Natural killer cell (primary cell): ENCODE data around the gene PSRC1. TPM values are rescaled to one million over a fixed set of nuclear protein-coding genes. Genes with fewer than 3 reads are reported as not detected.

Experiments
- ATAC-seq, 3 donors: fragments of 150-1000 bp in 2 of 3; fragments of 200-7000 bp in 1 of 3; cut with Tn5 transposase; 1 replicate in 1 of 3; 2 replicates in 2 of 3; pipeline ENCODE4 v1.10.0; 2021; ENCODE audit warnings: mild to moderate bottlenecking in 2 of 3, moderate library complexity in 2 of 3
- DNase-seq, 2 donors: peaks; one replicate each; pipeline versions ENCODE4 v3.0.0 to v3.0.0-alpha.2; 2013 to 2021; ENCODE audit warnings: mixed read lengths in 1 of 2
- H3K27ac ChIP-seq: one replicate; pipeline ENCODE4 v1.5.1; 2013; ENCODE audit warnings: mild to moderate bottlenecking, low read length
- H3K27me3 ChIP-seq: one replicate; pipeline ENCODE4 v1.6.1; 2013; ENCODE audit warnings: low read length; ENCODE audit not compliant: control insufficient read depth, insufficient read depth
- H3K36me3 ChIP-seq: one replicate; pipeline ENCODE4 v1.6.1; 2013; ENCODE audit warnings: low read length; ENCODE audit not compliant: control insufficient read depth, insufficient read depth
- H3K4me1 ChIP-seq: one replicate; pipeline ENCODE4 v1.6.1; 2013; ENCODE audit warnings: low read length; ENCODE audit not compliant: control insufficient read depth, insufficient read depth
- H3K4me3 ChIP-seq: one replicate; pipeline ENCODE4 v1.5.1; 2013; ENCODE audit warnings: low read length
- H3K9me3 ChIP-seq: one replicate; pipeline ENCODE4 v1.6.1; 2013; ENCODE audit warnings: low read length; ENCODE audit not compliant: control insufficient read depth, insufficient read depth
- H3K27ac Mint-ChIP-seq, 2 donors: one replicate each; pipeline ENCODE4 v1.8.0; 2022; ENCODE audit warnings: mild to moderate bottlenecking in 2 of 2, mixed read lengths in 2 of 2, moderate library complexity in 1 of 2
- H3K27me3 Mint-ChIP-seq, 2 donors: one replicate each; pipeline ENCODE4 v1.8.0; 2022; ENCODE audit warnings: low read depth in 2 of 2, mixed read lengths in 2 of 2
- H3K36me3 Mint-ChIP-seq: one replicate; pipeline ENCODE4 v1.8.0; 2022; ENCODE audit warnings: mixed read lengths
- H3K4me1 Mint-ChIP-seq, 2 donors: one replicate each; pipeline ENCODE4 v1.8.0; 2022; ENCODE audit warnings: mixed read lengths in 2 of 2
- H3K4me3 Mint-ChIP-seq: one replicate; pipeline ENCODE4 v1.8.0; 2022; ENCODE audit warnings: mild to moderate bottlenecking, moderate library complexity, mixed read lengths
- H3K9me3 Mint-ChIP-seq, 2 donors: one replicate each; pipeline ENCODE4 v1.8.0; 2022; ENCODE audit warnings: mixed read lengths in 2 of 2
- CTCF ChIP-seq: fragments of 200-600 bp; IDR thresholded peaks from one replicate; pipeline ENCODE4 v1.8.0; 2022; ENCODE audit warnings: antibody characterized with exemption
- WGBS: methylation state at CpG from one replicate; pipeline ENCODE4 v1.1.7; 2013; ENCODE audit warnings: missing lambda C conversion rate; ENCODE audit not compliant: insufficient coverage; 5-methylcytosine and 5-hydroxymethylcytosine counted together
- intact Hi-C: fragments of 100-400 bp; cut with micrococcal nuclease; formaldehyde crosslinking; loops from one replicate; pipeline ENCODE4 v1.14.2; 2022
- total RNA-seq, 4 donors: library from RNA; stranded (reverse); fragments of 120-200 nt in 1 of 4; gene quantifications; one replicate each; pipeline versions ENCODE4 v1.2.3 to v1.2.4, GENCODE V29; 2013 to 2022

Gene PSRC1
- total RNA-seq, 3 donors from 2014 or later (not counting 1 experiment from before 2014, with no cell fraction given), result 1.1 to 2.4 (median 1.9) TPM

DNA sequence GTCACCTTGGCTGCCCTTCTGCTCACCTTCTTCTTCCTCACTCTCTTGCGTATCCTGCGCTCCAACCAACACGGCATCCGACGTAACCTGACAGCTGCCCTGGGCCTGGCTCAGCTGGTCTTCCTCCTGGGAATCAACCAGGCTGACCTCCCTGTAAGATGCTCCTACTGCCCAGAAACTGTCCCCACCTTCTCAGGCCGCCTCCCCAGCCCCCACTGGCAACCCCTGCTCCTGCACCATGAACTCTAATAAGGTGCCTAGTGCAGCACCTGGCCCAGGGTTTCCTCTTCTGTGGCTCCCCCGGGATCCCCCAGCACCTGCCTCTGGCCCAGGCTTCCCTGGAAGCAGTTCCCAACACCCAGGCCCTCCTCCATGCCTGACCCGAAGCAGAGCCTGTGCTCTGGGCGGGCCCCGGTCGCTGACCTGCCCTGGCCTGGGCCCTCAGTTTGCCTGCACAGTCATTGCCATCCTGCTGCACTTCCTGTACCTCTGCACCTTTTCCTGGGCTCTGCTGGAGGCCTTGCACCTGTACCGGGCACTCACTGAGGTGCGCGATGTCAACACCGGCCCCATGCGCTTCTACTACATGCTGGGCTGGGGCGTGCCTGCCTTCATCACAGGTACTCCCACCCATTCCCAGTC, 12.8 kb downstream of the PSRC1 start:
- Histone ChIP-seq H3K4me1 (no peaks in the 10 kb centered on the region), H3K4me3 (no peak overlapping the region), H3K27me3 (no peaks in the 10 kb centered on the region), H3K9me3 (no peaks in the 10 kb centered on the region), H3K27ac (no peak overlapping the region), H3K36me3 (no peaks in the 10 kb centered on the region)
- WGBS, result 87% methylated on average over 17 of the region's 17 CpGs
- intact Hi-C loops, result no loop called here
- no peaks in the 10 kb centered on the region for H3K27me3 Mint-ChIP-seq
- DNase-seq (no peak), ATAC-seq (no peak)
- H3K27ac Mint-ChIP-seq, result peak overlapping the region in 1 of 2 donors; percentile 61
- H3K9me3 Mint-ChIP-seq, result no peaks in the 10 kb centered on the region
- H3K36me3 Mint-ChIP-seq, result no peaks in the 10 kb centered on the region
- peaks cover 0 to 5% of the 10 kb centered on the region in 2 donors for H3K4me1 Mint-ChIP-seq
- H3K4me3 Mint-ChIP-seq, result no peak overlapping the region
- no peak for TF ChIP-seq CTCF

DNA sequence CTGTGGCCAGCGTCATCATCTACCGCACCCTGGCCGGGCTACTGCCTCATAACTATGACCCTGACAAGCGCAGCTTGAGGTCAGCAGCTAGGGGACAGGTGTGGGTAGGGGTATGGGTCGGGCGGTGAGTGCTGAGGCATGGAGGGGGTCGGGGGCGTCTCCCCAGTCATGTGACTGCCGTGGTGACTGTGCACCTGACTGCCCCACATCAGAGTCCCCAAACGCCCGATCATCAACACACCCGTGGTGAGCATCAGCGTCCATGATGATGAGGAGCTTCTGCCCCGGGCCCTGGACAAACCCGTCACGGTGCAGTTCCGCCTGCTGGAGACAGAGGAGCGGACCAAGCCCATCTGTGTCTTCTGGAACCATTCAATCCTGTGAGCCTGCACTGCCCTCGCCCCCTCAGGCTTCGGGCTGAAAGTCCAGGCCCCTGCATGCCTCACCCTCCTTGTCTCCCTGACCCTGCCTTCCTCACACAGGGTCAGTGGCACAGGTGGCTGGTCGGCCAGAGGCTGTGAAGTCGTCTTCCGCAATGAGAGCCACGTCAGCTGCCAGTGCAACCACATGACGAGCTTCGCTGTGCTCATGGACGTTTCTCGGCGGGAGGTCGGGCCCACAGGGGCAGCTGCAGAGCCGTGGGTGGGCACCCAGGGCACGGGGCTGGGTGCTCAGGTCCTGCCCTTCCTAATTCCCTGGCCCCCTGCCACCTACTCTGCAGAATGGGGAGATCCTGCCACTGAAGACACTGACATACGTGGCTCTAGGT, 13.5 kb downstream of the PSRC1 start:
- Mint-ChIP-seq H3K36me3 (no peaks in the 10 kb centered on the region), H3K4me3 (no peak overlapping the region), H3K4me1 (peaks cover 0 to 5% of the 10 kb centered on the region in 2 donors), H3K9me3 (no peaks in the 10 kb centered on the region), H3K27ac (peak overlapping the region in 1 of 2 donors; percentile 61), H3K27me3 (no peaks in the 10 kb centered on the region)
- TF ChIP-seq CTCF, result no peak
- intact Hi-C loops, result no loop called here
- Histone ChIP-seq H3K36me3 (no peaks in the 10 kb centered on the region), H3K27ac (no peak overlapping the region), H3K27me3 (no peaks in the 10 kb centered on the region), H3K4me3 (no peak overlapping the region), H3K4me1 (no peaks in the 10 kb centered on the region), H3K9me3 (no peaks in the 10 kb centered on the region)
- DNase-seq, result no peak
- WGBS, result 92% methylated on average over 33 of the region's 33 CpGs
- ATAC-seq, result no peak

DNA sequence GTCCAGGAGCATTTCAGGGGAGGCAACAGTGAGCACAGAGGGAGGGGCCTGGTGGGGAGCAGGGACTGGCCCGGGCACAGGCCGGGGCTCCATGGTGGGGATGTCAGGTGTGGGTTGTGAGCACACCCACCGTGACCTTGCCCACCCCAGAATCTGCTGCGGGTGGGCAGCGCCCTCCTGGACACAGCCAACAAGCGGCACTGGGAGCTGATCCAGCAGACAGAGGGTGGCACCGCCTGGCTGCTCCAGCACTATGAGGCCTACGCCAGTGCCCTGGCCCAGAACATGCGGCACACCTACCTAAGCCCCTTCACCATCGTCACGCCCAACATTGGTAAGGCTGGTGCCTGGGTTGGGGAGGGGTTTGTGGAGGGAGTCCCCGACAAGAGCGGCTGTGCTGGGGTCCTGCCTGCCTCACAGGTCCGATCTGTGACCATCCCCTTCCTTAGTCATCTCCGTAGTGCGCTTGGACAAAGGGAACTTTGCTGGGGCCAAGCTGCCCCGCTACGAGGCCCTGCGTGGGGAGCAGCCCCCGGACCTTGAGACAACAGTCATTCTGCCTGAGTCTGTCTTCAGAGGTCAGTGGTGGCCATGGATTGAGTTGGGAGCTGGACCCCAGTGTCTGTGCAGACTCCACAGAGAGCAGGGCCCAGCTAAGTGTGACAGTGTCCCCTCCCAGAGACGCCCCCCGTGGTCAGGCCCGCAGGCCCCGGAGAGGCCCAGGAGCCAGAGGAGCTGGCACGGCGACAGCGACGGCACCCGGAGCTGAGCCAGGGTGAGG, 14.3 kb downstream of the PSRC1 start:
- H3K27me3 Mint-ChIP-seq, result no peaks in the 10 kb centered on the region
- no peak for TF ChIP-seq CTCF

More for the DNA sequence above, 14.3 kb downstream of the PSRC1 start:
- intact Hi-C loops, result no loop called here
- ATAC-seq (no peak), DNase-seq (no peak)
- Histone ChIP-seq H3K4me1 (peaks cover 2% of the 10 kb centered on the region), H3K36me3 (no peaks in the 10 kb centered on the region), H3K27ac (no peak overlapping the region), H3K4me3 (no peak overlapping the region), H3K27me3 (no peaks in the 10 kb centered on the region), H3K9me3 (no peaks in the 10 kb centered on the region)
- Mint-ChIP-seq H3K4me3 (no peak overlapping the region), H3K4me1 (peaks cover 0 to 2% of the 10 kb centered on the region in 2 donors), H3K9me3 (no peaks in the 10 kb centered on the region), H3K36me3 (no peaks in the 10 kb centered on the region), H3K27ac (no peak overlapping the region)
- 93% methylated on average over 29 of the region's 29 CpGs for WGBS
